Lower leg skin (tissue), 3 donors: Measurements from ENCODE around the gene AP4M1.
A peak's percentile ranks its signal among the peaks of the same experiment; 100 is the strongest.

ENCODE experiments used
- POLR2A ChIP-seq, 2 donors: fragments of 450-650 bp; IDR thresholded peaks; one replicate each; pipeline ENCODE4 v1.6.1; 2016 to 2017; ENCODE audit warnings: antibody characterized with exemption in 2 of 2, mild to moderate bottlenecking in 1 of 2, moderate library complexity in 1 of 2
- TF ChIP-seq, protein P1 (sequence below), 3 donors: fragments of 450-650 bp; IDR thresholded peaks; one replicate each; pipeline ENCODE4 v1.5.1; 2016; ENCODE audit warnings: antibody characterized with exemption in 3 of 3, mild to moderate bottlenecking in 3 of 3, moderate library complexity in 2 of 3

DNA sequence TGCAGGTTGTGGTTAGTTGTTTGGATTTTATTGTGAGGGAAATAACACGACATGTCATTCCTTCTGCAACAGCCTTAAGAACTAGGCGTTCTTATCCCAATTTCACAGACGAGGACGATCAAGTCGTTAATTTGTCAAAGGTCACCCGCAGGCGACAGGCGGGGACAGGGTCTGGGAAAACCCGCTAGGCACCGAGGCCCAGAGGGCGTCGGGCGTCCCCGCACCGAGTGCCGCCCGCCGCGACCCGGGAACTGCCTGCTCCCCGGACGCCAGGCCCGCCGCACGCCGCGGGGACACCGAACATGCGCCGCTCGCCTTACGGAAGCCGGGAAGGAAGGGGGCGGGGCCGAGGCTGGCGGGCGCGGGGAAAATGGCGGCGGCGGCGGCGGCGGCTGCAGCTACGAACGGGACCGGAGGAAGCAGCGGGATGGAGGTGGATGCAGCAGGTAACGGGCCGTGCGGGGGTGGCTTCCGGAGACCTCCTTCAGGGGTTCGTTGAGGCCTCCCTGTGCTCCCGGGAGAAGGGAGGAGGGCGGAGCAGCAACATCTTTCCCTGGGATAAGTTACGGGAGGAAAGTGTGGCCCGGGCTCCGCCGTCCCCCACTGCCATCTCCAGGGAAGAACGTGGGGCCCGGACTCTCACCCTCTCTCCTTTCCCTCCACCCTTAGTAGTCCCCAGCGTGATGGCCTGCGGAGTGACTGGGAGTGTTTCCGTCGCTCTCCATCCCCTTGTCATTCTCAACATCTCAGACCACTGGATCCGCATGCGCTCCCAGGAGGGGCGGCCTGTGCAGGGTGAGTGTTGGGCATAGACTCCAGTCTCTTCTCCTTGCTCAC, 12.6 kb upstream of the AP4M1 start, which contains the start of gene COPS6:
- peak in 1 of 2 donors; percentile 8 for TF ChIP-seq POLR2A (IDR thresholded peaks at IDR 0.05)
- TF ChIP-seq, protein P1, sequence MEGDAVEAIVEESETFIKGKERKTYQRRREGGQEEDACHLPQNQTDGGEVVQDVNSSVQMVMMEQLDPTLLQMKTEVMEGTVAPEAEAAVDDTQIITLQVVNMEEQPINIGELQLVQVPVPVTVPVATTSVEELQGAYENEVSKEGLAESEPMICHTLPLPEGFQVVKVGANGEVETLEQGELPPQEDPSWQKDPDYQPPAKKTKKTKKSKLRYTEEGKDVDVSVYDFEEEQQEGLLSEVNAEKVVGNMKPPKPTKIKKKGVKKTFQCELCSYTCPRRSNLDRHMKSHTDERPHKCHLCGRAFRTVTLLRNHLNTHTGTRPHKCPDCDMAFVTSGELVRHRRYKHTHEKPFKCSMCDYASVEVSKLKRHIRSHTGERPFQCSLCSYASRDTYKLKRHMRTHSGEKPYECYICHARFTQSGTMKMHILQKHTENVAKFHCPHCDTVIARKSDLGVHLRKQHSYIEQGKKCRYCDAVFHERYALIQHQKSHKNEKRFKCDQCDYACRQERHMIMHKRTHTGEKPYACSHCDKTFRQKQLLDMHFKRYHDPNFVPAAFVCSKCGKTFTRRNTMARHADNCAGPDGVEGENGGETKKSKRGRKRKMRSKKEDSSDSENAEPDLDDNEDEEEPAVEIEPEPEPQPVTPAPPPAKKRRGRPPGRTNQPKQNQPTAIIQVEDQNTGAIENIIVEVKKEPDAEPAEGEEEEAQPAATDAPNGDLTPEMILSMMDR (IDR thresholded peaks at IDR 0.05), result no peak
